ENCODE results near the gene NEK9.

GRCh38 chr14:75121552-75121951 lies 5.3 kb downstream of the NEK9 start:
- TF ChIP-seq POLR2A (IDR thresholded peaks at IDR 0.05) (no peak), CTCF (IDR thresholded peaks at IDR 0.05) (no peak)

Data from body of pancreas (tissue), 4 donors.